Measurements from ENCODE around the gene PSORS1C2. TPM values are rescaled to one million over a fixed set of nuclear protein-coding genes. Genes with fewer than 3 reads are reported as not detected.

The PSORS1C2 gene
- polyA plus RNA-seq, 1 of the 3 experiments (the other 2 are of a cell fraction): not detected

DNA sequence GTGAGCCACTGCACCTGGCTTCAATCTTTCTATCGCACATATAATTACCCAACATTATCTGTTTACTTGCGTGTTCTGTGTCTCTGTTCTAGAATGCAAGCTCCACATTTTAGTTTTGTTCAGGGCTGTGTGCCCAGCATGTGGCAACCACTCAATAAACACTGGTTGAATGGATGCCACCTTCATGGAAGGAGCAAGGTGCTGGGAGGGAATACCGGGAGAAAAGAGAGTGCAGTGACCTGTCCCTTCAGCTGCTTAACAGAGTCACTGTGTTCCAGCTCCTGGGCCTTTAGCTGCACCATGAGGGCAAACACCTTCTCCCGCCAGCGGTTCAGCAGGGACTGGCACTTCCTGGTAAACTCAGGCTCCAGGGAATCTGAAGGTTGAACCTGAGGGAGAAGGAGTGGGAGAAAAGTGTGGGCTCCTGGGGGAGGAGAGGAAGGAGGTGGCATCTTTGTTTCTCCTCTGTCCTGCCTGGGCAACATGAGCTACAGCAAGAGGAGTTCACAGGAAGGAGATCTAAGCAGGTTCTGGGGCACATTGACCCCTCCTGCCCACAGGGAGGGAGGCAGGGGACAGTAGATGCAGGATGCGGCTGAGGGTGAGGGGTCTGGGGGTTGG is 11.1 kb upstream of the PSORS1C2 start:
- H3K27me3 ChIP-seq (ENCODE audit: insufficient read depth): no peaks in the 10 kb centered on the region

DNA sequence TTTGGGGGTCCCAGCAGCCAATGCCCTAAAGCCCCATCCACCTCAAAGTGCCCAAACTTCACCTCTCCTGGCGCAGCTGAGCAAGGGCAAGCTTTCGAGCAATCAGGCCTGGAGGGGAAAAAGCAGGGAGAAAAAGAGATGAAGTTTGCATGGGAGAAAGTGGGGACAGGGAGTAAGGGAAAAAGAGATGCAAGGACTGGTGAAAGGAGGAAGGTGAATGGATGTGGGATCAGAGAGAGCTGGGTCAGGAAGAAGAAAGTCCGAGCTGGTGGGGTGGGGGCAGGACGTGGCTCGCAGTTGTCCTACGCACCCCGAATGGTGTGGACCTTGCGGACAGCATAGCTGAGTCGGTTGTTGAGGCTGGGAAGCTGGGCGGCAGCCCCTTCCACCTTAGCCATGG is 6.5 kb upstream of the PSORS1C2 start:
- no peaks in the 10 kb centered on the region for H3K79me2 ChIP-seq (ENCODE audit: insufficient read depth)
- no peak overlapping the region for H3K9ac ChIP-seq
- ChIA-PET CTCF (interaction anchor here (0.6 to 4.3 kb wide), 5 partner anchors 8 to 222 kb away, joined by 3 to 23 read pairs (median 4); no protein-coding TSS in a partner anchor), POLR2A (no interaction called here)
- H3K4me3 ChIP-seq (ENCODE audit: low read depth in 2 of 2, low read length in 1 of 2): no peak overlapping the region
- no peak overlapping the region for H2AFZ ChIP-seq (ENCODE audit: low read depth)
- H3K4me2 ChIP-seq: no peak overlapping the region
- H3K27me3 ChIP-seq (ENCODE audit: insufficient read depth): no peaks in the 10 kb centered on the region
- peaks cover 0 to 2% of the 10 kb centered on the region in 2 experiments for H3K36me3 ChIP-seq (replicated peaks in 1 of 2; ENCODE audit: control insufficient read depth in 1 of 2, insufficient read depth in 2 of 2, low read length in 1 of 2)
- DNase-seq: no peak
- TF ChIP-seq USF2 (IDR thresholded peaks at IDR 0.05; ENCODE audit: borderline replicate concordance, low read depth, low read length) (no peak), RFX5 (IDR thresholded peaks at IDR 0.05; ENCODE audit: low read length) (no peak), TCF12 (IDR thresholded peaks at IDR 0.05) (no peak), ELF1 (IDR thresholded peaks at IDR 0.05) (no peak), RXRA (IDR thresholded peaks at IDR 0.05; ENCODE audit: borderline replicate concordance, low read depth) (no peak), JUND (IDR thresholded peaks at IDR 0.05) (no peak), RCOR1 (IDR thresholded peaks at IDR 0.05; ENCODE audit: low read length) (no peak), FOXM1 (IDR thresholded peaks at IDR 0.05; ENCODE audit: low read depth) (no peak), PBX3 (IDR thresholded peaks at IDR 0.05) (no peak)
- TF ChIP-seq, protein P1, sequence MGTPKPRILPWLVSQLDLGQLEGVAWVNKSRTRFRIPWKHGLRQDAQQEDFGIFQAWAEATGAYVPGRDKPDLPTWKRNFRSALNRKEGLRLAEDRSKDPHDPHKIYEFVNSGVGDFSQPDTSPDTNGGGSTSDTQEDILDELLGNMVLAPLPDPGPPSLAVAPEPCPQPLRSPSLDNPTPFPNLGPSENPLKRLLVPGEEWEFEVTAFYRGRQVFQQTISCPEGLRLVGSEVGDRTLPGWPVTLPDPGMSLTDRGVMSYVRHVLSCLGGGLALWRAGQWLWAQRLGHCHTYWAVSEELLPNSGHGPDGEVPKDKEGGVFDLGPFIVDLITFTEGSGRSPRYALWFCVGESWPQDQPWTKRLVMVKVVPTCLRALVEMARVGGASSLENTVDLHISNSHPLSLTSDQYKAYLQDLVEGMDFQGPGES (IDR thresholded peaks at IDR 0.05; ENCODE audit: low read depth, low read length): no peak
- TF ChIP-seq, protein P2, sequence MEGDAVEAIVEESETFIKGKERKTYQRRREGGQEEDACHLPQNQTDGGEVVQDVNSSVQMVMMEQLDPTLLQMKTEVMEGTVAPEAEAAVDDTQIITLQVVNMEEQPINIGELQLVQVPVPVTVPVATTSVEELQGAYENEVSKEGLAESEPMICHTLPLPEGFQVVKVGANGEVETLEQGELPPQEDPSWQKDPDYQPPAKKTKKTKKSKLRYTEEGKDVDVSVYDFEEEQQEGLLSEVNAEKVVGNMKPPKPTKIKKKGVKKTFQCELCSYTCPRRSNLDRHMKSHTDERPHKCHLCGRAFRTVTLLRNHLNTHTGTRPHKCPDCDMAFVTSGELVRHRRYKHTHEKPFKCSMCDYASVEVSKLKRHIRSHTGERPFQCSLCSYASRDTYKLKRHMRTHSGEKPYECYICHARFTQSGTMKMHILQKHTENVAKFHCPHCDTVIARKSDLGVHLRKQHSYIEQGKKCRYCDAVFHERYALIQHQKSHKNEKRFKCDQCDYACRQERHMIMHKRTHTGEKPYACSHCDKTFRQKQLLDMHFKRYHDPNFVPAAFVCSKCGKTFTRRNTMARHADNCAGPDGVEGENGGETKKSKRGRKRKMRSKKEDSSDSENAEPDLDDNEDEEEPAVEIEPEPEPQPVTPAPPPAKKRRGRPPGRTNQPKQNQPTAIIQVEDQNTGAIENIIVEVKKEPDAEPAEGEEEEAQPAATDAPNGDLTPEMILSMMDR (IDR thresholded peaks at IDR 0.05): no peak
- H3K9me2 ChIP-seq: no peaks in the 10 kb centered on the region
- no peaks in the 10 kb centered on the region for H3K9me3 ChIP-seq
- H3F3A ChIP-seq (replicated peaks; ENCODE audit: insufficient read depth): peaks cover 9% of the 10 kb centered on the region
- peaks cover 0 to 11% of the 10 kb centered on the region in 2 experiments; a peak in 1 of 4 replicates for H3K4me1 ChIP-seq (ENCODE audit: control insufficient read depth in 1 of 2, insufficient read depth in 2 of 2, low read depth in 1 of 2, low read length in 1 of 2)
- H3K27ac ChIP-seq (ENCODE audit: low read depth in 2 of 2, low read length in 1 of 2): no peak overlapping the region
- 91% methylated on average over 8 of the region's 10 CpGs for WGBS (ENCODE audit: low lambda C conversion rate)
- H4K20me1 ChIP-seq (ENCODE audit: insufficient read depth): no peaks in the 10 kb centered on the region

More for the DNA sequence above, 11.1 kb upstream of the PSORS1C2 start:
- Histone ChIP-seq H2AFZ (ENCODE audit: low read depth) (no peak overlapping the region), H3K9ac (no peak overlapping the region), H3K4me1 (ENCODE audit: control insufficient read depth in 1 of 2, insufficient read depth in 2 of 2, low read depth in 1 of 2, low read length in 1 of 2) (no peaks in the 10 kb centered on the region), H4K20me1 (ENCODE audit: insufficient read depth) (no peaks in the 10 kb centered on the region), H3K36me3 (replicated peaks in 1 of 2; ENCODE audit: control insufficient read depth in 1 of 2, insufficient read depth in 2 of 2, low read length in 1 of 2) (peaks cover 0 to 7% of the 10 kb centered on the region in 2 experiments), H3F3A (replicated peaks; ENCODE audit: insufficient read depth) (no peaks in the 10 kb centered on the region), H3K9me3 (no peaks in the 10 kb centered on the region), H3K4me2 (no peak overlapping the region), H3K4me3 (ENCODE audit: low read depth in 2 of 2, low read length in 1 of 2) (no peak overlapping the region), H3K9me2 (no peaks in the 10 kb centered on the region), H3K27ac (ENCODE audit: low read depth in 2 of 2, low read length in 1 of 2) (no peak overlapping the region), H3K79me2 (ENCODE audit: insufficient read depth) (no peaks in the 10 kb centered on the region)
- CTCF ChIA-PET: interaction anchor here (2.3 kb wide), 1 partner anchor 13 kb away, joined by 5 read pairs; no protein-coding TSS in a partner anchor
- TF ChIP-seq, protein P3, sequence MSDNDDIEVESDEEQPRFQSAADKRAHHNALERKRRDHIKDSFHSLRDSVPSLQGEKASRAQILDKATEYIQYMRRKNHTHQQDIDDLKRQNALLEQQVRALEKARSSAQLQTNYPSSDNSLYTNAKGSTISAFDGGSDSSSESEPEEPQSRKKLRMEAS (IDR thresholded peaks at IDR 0.05; ENCODE audit: low read depth): no peak
- no peak for TF ChIP-seq USF1 (IDR thresholded peaks at IDR 0.05; ENCODE audit: borderline replicate concordance, low read depth)
- no peak for TF ChIP-seq TCF12 (IDR thresholded peaks at IDR 0.05)
- no peak for TF ChIP-seq NRF1 (IDR thresholded peaks at IDR 0.05; ENCODE audit: low read depth, low read length)
- TF ChIP-seq MXI1 (IDR thresholded peaks at IDR 0.05; ENCODE audit: low read depth, low read length): no peak
- TF ChIP-seq SMC3 (IDR thresholded peaks at IDR 0.05; ENCODE audit: low read depth, low read length): no peak
- no peak for TF ChIP-seq GATA2 (CRISPR knock-in tag; IDR thresholded peaks at IDR 0.05)
- no peak for TF ChIP-seq CHD2 (IDR thresholded peaks at IDR 0.05; ENCODE audit: low read length, partially characterized antibody)
- TF ChIP-seq SIN3A (IDR thresholded peaks at IDR 0.05; ENCODE audit: borderline replicate concordance, low read depth, low read length): no peak
- TF ChIP-seq JUND (IDR thresholded peaks at IDR 0.05): no peak
- no peak for TF ChIP-seq RXRA (IDR thresholded peaks at IDR 0.05; ENCODE audit: borderline replicate concordance, low read depth)
- no peak for DNase-seq
- POLR2A ChIA-PET: no interaction called here
- 80% methylated on average over 5 of the region's 6 CpGs for WGBS (ENCODE audit: low lambda C conversion rate)
